Brain microvascular endothelial cell (primary cell): ENCODE measurements around the gene JADE1.

ENCODE experiments used
- DNase-seq: peaks from one replicate; pipeline ENCODE4 v3.0.0-alpha.2; 2020
- H3K27ac ChIP-seq: fragments of 250-450 bp; sonication (Bioruptor Pico); 2 replicates; pipeline ENCODE4 v1.5.1; 2020; ENCODE audit warnings: mild to moderate bottlenecking, moderate library complexity
- H3K27me3 ChIP-seq: fragments of 250-450 bp; sonication (Bioruptor Pico); replicated peaks from 2 replicates; pipeline ENCODE4 v1.5.1; 2020; ENCODE audit warnings: mild to moderate bottlenecking
- H3K36me3 ChIP-seq: fragments of 250-450 bp; sonication (Bioruptor Pico); replicated peaks from 2 replicates; pipeline ENCODE4 v1.5.1; 2020; ENCODE audit warnings: mild to moderate bottlenecking
- H3K4me3 ChIP-seq: 2 replicates; pipeline ENCODE4 v1.5.1; 2011; ENCODE audit warnings: low read depth, mild to moderate bottlenecking, control low read depth, low read length, moderate library complexity
- CTCF ChIP-seq: IDR thresholded peaks from 2 replicates; pipeline ENCODE4 v1.5.1; 2011; ENCODE audit warnings: low read depth, mild to moderate bottlenecking, moderate library complexity, low read length, control low read depth, inconsistent platforms; ENCODE audit errors: missing control alignments
- in situ Hi-C: cut with HindIII; loops from 2 replicates; pipeline ENCODE4 v1.10.0; 2017; ENCODE audit warnings: low sequenced_read_pairs, low pct_ligation_motif_present

JADE1 gene

GRCh38 chr4:128858879-128859671 is 49.6 kb downstream of the JADE1 start:
- peaks cover 53% of the 10 kb centered on the region for H3K36me3 ChIP-seq
- no peak overlapping the region for H3K4me3 ChIP-seq
- peak; percentile 51 for DNase-seq
- in situ Hi-C loops = no loop called here
- peak overlapping the region; percentile 43 for H3K27ac ChIP-seq
- TF ChIP-seq CTCF = no peak
- no peaks in the 10 kb centered on the region for H3K27me3 ChIP-seq

- TF ChIP-seq CTCF = no peak
- Histone ChIP-seq H3K4me3 (no peak overlapping the region), H3K27ac (peak overlapping the region; percentile 43), H3K27me3 (no peaks in the 10 kb centered on the region), H3K36me3 (peaks cover 59% of the 10 kb centered on the region)
- in situ Hi-C loops = no loop called here
- DNase-seq = no peak
Measured at GRCh38 chr4:128859887-128860677, 50.6 kb downstream of the JADE1 start.

- no peak for TF ChIP-seq CTCF
- no peak for DNase-seq
- no peaks in the 10 kb centered on the region for H3K27me3 ChIP-seq
- H3K27ac ChIP-seq = no peak overlapping the region
- H3K4me3 ChIP-seq = no peak overlapping the region
- H3K36me3 ChIP-seq = peaks cover 60% of the 10 kb centered on the region
- in situ Hi-C loops = no loop called here
Measured at GRCh38 chr4:128861856-128862518, 52.5 kb downstream of the JADE1 start.

- Histone ChIP-seq H3K4me3 (no peak overlapping the region), H3K36me3 (peaks cover 58% of the 10 kb centered on the region), H3K27me3 (no peaks in the 10 kb centered on the region), H3K27ac (no peak overlapping the region)
- in situ Hi-C loops = no loop called here
- no peak for DNase-seq
- TF ChIP-seq CTCF = no peak
Measured at GRCh38 chr4:128862608-128863311, 53.3 kb downstream of the JADE1 start.

- Histone ChIP-seq H3K4me3 (no peak overlapping the region), H3K27ac (no peak overlapping the region), H3K27me3 (no peaks in the 10 kb centered on the region), H3K36me3 (peaks cover 56% of the 10 kb centered on the region)
- DNase-seq = peak; percentile 51
- in situ Hi-C loops = no loop called here
- peak; percentile 87 for TF ChIP-seq CTCF
Measured at GRCh38 chr4:128863312-128864075, 54.0 kb downstream of the JADE1 start.
